GM12865 (cell line): Measurements from ENCODE around the gene RAB30.

ENCODE experiments used
- DNase-seq: peaks from one replicate; pipeline ENCODE4 v3.0.0; 2010; ENCODE audit warnings: low read depth
- H3K4me3 ChIP-seq: 2 replicates; pipeline ENCODE4 v1.5.1; 2011; ENCODE audit warnings: mild to moderate bottlenecking, low read depth, low read length, control low read depth
- TF ChIP-seq, protein P1 (sequence below): IDR thresholded peaks from 2 replicates; pipeline ENCODE4 v1.5.1; 2011; ENCODE audit warnings: low read length, control low read depth, low read depth, inconsistent platforms; ENCODE audit not compliant: insufficient read depth; ENCODE audit errors: missing control alignments

The RAB30 gene

GRCh38 chr11:83031127-83031526, 40.6 kb downstream of the RAB30 start:
- TF ChIP-seq, protein P1, sequence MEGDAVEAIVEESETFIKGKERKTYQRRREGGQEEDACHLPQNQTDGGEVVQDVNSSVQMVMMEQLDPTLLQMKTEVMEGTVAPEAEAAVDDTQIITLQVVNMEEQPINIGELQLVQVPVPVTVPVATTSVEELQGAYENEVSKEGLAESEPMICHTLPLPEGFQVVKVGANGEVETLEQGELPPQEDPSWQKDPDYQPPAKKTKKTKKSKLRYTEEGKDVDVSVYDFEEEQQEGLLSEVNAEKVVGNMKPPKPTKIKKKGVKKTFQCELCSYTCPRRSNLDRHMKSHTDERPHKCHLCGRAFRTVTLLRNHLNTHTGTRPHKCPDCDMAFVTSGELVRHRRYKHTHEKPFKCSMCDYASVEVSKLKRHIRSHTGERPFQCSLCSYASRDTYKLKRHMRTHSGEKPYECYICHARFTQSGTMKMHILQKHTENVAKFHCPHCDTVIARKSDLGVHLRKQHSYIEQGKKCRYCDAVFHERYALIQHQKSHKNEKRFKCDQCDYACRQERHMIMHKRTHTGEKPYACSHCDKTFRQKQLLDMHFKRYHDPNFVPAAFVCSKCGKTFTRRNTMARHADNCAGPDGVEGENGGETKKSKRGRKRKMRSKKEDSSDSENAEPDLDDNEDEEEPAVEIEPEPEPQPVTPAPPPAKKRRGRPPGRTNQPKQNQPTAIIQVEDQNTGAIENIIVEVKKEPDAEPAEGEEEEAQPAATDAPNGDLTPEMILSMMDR: no peak
- H3K4me3 ChIP-seq: no peak overlapping the region
- DNase-seq: no peak

DNA sequence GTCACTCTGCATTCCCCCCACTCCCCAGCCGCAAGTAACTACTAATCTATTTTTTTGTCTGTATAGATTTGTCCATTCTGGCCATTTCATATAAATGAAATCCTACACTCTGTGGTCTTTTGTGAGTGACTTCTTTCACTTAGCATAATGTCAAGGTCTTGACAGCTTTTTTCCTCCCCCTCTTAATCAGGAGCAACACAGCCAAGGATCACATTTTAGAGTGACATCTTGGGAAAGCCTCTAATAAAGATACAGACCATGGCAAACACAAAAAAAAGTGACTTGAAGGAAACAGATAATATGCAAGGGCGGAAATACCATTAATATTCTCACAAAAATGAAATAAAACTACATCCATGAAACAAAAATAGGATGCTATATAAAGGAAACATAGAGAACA, 43.9 kb downstream of the RAB30 start:
- DNase-seq: no peak
- H3K4me3 ChIP-seq: no peak overlapping the region
- TF ChIP-seq, protein P1: no peak

- TF ChIP-seq, protein P1: no peak
- no peak overlapping the region for H3K4me3 ChIP-seq
- no peak for DNase-seq
Measured at GRCh38 chr11:83027289-83027688, 44.4 kb downstream of the RAB30 start.

- TF ChIP-seq, protein P1: no peak
- DNase-seq: no peak
- H3K4me3 ChIP-seq: no peak overlapping the region
Measured at GRCh38 chr11:83026229-83026628, 45.5 kb downstream of the RAB30 start.

DNA sequence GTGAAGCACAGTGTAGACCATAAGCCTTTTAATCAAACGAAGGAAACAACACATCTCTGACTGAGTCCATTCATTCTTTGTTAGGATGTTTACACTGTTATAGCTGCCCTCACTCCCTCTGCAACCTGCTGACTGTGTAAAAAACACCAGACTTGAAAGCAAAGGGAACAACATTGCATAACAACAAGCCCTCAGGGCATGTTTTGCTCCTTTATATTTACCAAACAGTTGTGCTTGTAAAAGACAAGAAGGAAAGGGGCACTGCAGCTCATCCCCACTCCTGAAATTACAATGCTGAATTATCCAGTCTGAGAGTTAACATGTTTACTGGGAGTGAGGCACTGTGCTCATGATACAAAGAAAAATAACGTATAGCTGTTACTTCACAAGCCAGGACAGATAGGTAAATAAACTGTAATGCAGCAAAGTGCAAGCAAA, 46.4 kb downstream of the RAB30 start:
- no peak for DNase-seq
- TF ChIP-seq, protein P1: no peak
- no peak overlapping the region for H3K4me3 ChIP-seq

DNA sequence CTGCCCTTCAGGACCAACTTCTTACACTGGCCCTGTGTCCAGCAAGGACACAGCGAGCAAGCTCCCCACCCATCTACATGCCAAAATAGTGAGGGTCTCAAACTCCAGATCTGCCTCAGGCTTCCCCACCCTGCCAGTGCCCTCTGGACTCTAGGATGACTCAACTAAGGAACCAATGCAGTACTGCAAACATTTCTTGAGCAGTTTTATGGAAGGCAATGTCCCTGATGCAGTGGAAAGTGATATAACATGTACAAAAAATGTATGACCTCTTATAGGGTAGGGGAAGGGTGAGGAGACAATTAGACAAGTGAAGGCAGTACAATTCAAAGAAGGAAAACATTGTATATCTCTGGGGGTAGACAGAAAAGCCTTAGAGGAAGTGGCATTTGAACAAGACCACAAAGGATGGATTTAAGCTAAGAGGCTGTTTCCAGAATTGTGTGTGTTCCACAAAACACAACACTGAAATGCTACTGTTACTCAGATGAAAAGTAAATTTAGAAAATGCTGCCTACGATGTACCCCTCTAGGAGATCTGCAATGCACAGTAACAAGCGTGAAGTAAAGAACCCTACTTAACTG, 47.3 kb downstream of the RAB30 start:
- no peak for DNase-seq
- H3K4me3 ChIP-seq: no peak overlapping the region
- TF ChIP-seq, protein P1: no peak

DNA sequence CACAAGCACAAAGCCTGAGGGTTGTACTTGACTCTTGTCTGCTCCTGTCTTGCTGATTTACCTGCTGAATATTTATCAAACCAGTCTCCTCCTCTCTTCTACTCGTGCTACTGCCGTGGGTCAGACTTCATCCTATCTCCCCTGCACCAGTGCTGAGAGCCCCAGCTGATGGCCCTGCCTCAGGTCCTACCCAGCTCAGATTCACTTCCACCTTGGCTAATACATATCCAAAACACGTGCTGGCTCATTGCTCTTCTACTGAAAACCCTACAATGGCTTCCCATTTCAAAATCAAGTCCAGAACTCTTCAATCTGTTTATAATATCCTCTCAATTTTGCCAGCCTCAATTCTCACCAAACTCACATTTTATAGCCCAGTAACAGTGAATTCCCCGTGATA, 48.3 kb downstream of the RAB30 start:
- no peak for DNase-seq
- TF ChIP-seq, protein P1: no peak

More for the DNA sequence above, 48.3 kb downstream of the RAB30 start:
- H3K4me3 ChIP-seq: no peak overlapping the region
